Measurements from ENCODE around the gene NCAPG2.

NCAPG2 gene

GRCh38 chr7:158732494-158733219 lies 28.1 kb upstream of the NCAPG2 start:
- no peak for DNase-seq

GRCh38 chr7:158731761-158732160 lies 27.2 kb upstream of the NCAPG2 start:
- DNase-seq: no peak

- no peak for DNase-seq
Observed at GRCh38 chr7:158730383-158731346, 26.1 kb upstream of the NCAPG2 start.

- no peak for DNase-seq
Observed at GRCh38 chr7:158729646-158730382, 25.2 kb upstream of the NCAPG2 start.

- no peak for DNase-seq
Observed at GRCh38 chr7:158728911-158729645, 24.5 kb upstream of the NCAPG2 start.

GRCh38 chr7:158727690-158728089 lies 23.1 kb upstream of the NCAPG2 start:
- DNase-seq: no peak

- DNase-seq: no peak
Observed at GRCh38 chr7:158726277-158726807, 21.7 kb upstream of the NCAPG2 start.

GRCh38 chr7:158725506-158725800 lies 20.8 kb upstream of the NCAPG2 start:
- DNase-seq: no peak

GRCh38 chr7:158724658-158725505 lies 20.3 kb upstream of the NCAPG2 start:
- DNase-seq: no peak

- no peak for DNase-seq
Observed at GRCh38 chr7:158723714-158724385, 19.2 kb upstream of the NCAPG2 start.

GRCh38 chr7:158723266-158723665 lies 18.7 kb upstream of the NCAPG2 start:
- DNase-seq: no peak

- DNase-seq: no peak
Observed at GRCh38 chr7:158722574-158723237, 18.1 kb upstream of the NCAPG2 start.

GRCh38 chr7:158720112-158720511 lies 15.5 kb upstream of the NCAPG2 start:
- no peak for DNase-seq

GRCh38 chr7:158716802-158717201 lies 12.2 kb upstream of the NCAPG2 start:
- no peak for DNase-seq

GRCh38 chr7:158710651-158711102 lies 6.1 kb upstream of the NCAPG2 start:
- DNase-seq: peak; percentile 73 to 78

GRCh38 chr7:158707610-158708009 lies 3.0 kb upstream of the NCAPG2 start:
- no peak for DNase-seq

- DNase-seq: no peak
Observed at GRCh38 chr7:158706710-158707590, 2.3 kb upstream of the NCAPG2 start.

- DNase-seq: no peak
Observed at GRCh38 chr7:158706273-158706704, 1.7 kb upstream of the NCAPG2 start.

GRCh38 chr7:158705234-158705850 lies 738 bp upstream of the NCAPG2 start:
- no peak for DNase-seq
